Astrocyte of the spinal cord (primary cell): ENCODE measurements around the gene SIM1.

Source experiments
- DNase-seq: peaks from one replicate; pipeline ENCODE4 v3.0.0; 2011; ENCODE audit warnings: low read depth, low spot score
- H3K4me3 ChIP-seq: 2 replicates; pipeline ENCODE4 v1.5.1; 2011; ENCODE audit warnings: low read depth, mild to moderate bottlenecking, low read length, moderate library complexity
- in situ Hi-C: cut with HindIII; loops from 2 replicates; pipeline ENCODE4 v1.10.0; 2017; ENCODE audit warnings: low sequenced_read_pairs
- TF ChIP-seq, protein P1 (sequence below): IDR thresholded peaks from 2 replicates; pipeline ENCODE4 v1.5.1; 2012; ENCODE audit warnings: low read depth, mild to moderate bottlenecking, low read length, inconsistent platforms

SIM1 gene

DNA sequence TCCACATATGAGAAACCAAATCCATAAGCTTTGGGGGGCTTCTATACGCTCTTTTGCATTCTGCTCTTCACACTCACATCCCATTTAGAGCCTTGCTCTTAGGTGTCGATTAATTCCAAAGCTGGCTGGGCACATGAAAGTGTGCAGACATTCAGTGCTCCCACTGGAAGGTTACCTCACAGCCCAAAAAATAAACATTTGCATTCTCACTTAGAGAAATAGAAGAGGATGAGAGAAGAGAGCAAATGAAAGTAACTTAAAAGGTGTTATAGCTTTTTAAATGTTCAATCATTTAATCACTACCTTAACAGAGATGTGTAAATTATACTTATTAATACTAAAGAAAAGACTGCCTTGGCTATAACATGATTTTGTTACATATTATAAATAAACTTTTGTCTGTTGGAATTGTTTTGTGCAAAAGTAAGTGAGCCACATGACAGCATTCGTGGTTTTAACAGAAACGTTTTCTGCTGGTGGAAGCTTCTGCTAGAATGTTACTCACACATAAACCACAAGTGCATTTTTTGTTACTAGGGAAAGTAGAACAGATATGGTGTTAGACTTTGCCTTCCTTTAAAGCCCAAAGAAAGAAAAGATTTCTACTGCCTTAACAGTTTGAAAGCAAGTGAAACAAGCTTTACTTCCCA lies 116.7 kb downstream of the SIM1 start:
- in situ Hi-C loops, result no loop called here
- TF ChIP-seq, protein P1, sequence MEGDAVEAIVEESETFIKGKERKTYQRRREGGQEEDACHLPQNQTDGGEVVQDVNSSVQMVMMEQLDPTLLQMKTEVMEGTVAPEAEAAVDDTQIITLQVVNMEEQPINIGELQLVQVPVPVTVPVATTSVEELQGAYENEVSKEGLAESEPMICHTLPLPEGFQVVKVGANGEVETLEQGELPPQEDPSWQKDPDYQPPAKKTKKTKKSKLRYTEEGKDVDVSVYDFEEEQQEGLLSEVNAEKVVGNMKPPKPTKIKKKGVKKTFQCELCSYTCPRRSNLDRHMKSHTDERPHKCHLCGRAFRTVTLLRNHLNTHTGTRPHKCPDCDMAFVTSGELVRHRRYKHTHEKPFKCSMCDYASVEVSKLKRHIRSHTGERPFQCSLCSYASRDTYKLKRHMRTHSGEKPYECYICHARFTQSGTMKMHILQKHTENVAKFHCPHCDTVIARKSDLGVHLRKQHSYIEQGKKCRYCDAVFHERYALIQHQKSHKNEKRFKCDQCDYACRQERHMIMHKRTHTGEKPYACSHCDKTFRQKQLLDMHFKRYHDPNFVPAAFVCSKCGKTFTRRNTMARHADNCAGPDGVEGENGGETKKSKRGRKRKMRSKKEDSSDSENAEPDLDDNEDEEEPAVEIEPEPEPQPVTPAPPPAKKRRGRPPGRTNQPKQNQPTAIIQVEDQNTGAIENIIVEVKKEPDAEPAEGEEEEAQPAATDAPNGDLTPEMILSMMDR, result no peak
- peak; percentile 88 for DNase-seq
- H3K4me3 ChIP-seq, result no peak overlapping the region

DNA sequence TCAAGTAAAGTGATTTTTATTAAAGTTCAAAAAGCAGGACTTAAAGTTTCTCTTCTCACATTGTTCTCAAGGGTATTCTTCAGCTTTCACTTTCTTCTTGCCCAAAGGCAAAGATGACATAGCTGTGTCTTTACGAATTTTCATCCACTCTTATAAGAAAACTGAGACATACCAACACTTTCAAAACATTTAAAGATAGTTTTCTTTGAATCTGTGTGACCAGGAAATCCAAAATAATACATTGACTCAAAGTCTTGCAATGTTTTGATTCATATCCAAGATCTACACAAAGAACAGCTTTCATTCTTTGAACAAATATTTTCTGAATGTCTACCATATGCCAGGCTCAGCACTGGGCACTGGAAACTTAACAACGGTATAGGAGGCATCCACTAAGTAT lies 117.9 kb downstream of the SIM1 start:
- in situ Hi-C loops, result no loop called here
- TF ChIP-seq, protein P1, result no peak
- peak; percentile 90 for DNase-seq
- no peak overlapping the region for H3K4me3 ChIP-seq

DNA sequence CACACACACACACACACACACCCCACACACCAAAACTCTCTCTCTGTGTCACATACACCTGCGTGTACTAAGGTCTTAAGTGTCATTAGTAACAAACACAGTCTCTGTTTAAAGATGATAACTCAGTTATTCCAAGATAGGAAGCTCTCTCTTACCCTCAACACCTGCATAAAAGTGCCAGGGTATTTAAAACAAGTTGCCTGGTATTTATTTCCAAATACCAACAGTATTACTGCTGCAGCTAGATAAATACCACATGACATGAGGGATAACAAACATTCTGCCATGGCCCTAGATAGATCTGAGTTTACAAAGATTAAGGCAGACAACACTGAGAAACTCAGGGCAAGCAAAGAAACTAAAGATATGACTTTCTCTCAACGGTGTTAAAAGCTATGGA lies 118.5 kb downstream of the SIM1 start:
- DNase-seq, result peak; percentile 42
- TF ChIP-seq, protein P1, result no peak
- no peak overlapping the region for H3K4me3 ChIP-seq
- in situ Hi-C loops, result no loop called here

DNA sequence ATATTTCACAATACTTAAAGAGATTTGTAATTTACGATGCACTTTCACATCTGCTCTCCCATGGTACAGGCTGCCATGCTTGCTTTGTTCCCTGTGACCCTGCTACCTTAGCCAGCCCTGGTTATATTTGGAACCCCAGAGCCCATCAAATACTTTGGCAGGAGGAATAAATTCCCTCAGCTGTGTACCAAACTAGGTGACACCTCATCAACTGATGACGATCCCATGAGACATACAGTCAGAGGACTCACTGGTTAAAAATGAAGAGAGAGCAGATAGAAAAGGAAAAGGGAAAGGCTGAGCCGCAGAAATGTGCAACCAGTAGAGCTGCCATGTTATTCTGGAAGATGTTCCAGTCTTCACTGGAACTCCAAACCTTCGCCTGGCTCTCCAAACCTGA lies 120.0 kb downstream of the SIM1 start:
- in situ Hi-C loops, result no loop called here
- TF ChIP-seq, protein P1, result no peak

DNA sequence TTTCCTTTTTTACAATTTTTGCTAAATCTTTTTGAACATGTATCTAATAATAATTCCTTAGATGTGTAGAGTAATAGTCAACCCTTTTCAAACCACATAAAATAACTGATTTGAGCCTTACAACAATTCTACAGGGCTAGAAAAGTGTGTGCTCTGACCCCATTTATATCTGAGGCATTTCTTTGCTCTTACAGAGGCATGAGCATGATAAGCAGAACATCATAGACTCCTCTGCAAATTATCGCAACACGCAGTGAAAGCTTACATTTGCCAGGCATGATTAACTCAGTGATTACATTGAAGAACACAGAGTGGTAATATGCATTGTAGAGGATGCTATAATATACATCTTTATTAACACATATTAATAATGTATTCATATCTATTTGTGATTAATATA lies 120.4 kb downstream of the SIM1 start:
- in situ Hi-C loops, result no loop called here
- TF ChIP-seq, protein P1, result no peak
- no peak overlapping the region for H3K4me3 ChIP-seq
- DNase-seq, result no peak

More for the DNA sequence above, 120.0 kb downstream of the SIM1 start:
- peak; percentile 52 for DNase-seq
- H3K4me3 ChIP-seq, result no peak overlapping the region

DNA sequence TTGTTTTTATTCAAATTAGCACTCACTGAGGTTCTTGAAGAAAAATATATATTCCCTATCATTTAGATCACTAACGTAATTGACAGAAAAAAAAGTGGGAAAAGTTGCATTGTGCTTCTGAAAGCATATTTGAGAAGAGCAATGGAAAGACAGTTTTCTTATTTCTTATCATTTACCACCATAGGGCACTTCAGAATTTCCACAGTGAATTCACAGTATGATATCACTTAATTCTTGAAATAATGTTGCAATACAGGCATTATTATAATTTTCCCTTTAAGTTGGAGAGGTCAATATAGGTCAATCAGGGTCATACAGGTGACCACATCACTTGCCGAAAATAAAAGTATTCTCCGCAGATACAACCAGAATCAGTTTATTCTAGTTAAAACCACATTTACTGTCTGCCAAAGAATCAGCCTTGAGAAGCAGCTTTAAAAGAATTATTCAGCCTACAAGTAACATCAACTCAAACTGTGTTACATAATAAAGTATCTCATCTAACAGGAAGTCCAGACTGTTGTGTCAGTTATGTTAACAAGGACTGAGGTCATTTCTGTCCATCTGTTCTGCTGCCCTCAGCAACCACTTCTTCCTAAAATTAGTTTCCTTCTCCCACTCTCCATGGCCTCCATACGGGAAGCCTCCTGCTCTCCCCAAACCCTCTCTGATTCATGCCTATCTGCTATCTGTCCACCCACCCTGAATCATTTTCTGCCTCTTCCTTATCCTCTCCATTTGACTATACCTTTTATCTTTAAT lies 121.2 kb downstream of the SIM1 start:
- TF ChIP-seq, protein P1, result no peak
- DNase-seq, result no peak
- H3K4me3 ChIP-seq, result no peak overlapping the region
- in situ Hi-C loops, result no loop called here
